K562 (cell line): Measurements from ENCODE around the gene CBX3. TPM values are rescaled to one million over a fixed set of nuclear protein-coding genes. Genes with fewer than 3 reads are reported as not detected.

Source experiments
- MGA ChIP-seq: fragments of 450-650 bp; IDR thresholded peaks from 2 replicates; pipeline ENCODE4 v1.6.1; 2016; ENCODE audit warnings: mild to moderate bottlenecking, moderate library complexity
- polyA plus RNA-seq, 8 experiments: library from polyadenylated mRNA; depleted of rRNA in 4 of 8; stranded (reverse) in 5 of 8; unstranded in 3 of 8; fragments of >200 nt; fragmentation: Nextera tagmentation in 2 of 8; fragmentation: Illumina TruSeq in 1 of 8; extraction: Ambion mirVana in 2 of 8; extraction: Trizol in 1 of 8; gene quantifications; 2 replicates each; pipeline versions ENCODE4 v1.2.1 to v1.2.3, GENCODE V29; 2011 to 2014; ENCODE audit warnings: inconsistent platforms in 1 of 8, missing spikeins in 1 of 8
- total RNA-seq, 7 experiments: library from RNA; depleted of rRNA in 6 of 7; stranded (reverse); fragments of >200 nt in 6 of 7; fragmentation: Illumina TruSeq in 2 of 7; extraction: Trizol in 2 of 7; gene quantifications; 2 replicates each; pipeline versions ENCODE4 v1.2.1 to v1.2.3, GENCODE V29; 2011 to 2021; ENCODE audit warnings: low replicate concordance in 1 of 7

CBX3 gene
- total and polyA plus RNA-seq, 9 of the 15 experiments (the other 6 are each of a cell fraction or from before 2014, with no cell fraction given): 198 to 413 (median 328) TPM

DNA sequence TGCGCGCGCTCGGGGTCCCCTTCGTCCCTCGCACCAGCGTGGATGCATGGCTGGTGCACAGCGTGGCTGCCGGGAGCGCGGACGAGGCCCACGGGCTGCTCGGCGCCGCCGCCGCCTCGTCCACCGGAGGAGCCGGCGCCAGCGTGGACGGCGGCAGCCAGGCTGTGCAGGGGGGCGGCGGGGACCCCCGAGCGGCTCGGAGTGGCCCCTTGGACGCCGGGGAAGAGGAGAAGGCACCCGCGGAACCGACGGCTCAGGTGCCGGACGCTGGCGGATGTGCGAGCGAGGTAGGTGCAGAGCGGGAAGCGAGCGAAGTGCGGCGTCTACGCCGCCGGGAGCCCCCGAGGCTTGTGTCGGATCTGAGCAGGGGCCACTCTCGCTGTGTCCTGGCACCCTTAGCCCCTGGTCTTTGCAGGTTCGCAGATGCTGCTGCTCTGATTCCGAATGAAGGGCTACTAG is 48.7 kb upstream of the CBX3 start (continued):
- TF ChIP-seq MGA: peak; percentile 21; the same call in 1 of the 2 replicates
